NCI-H1436 (cell line): ENCODE results near the gene KCNIP1.

Experiments used
- DNase-seq: peaks from one replicate; lab custom pipeline; 2025; lab: John Stamatoyannopoulos, UW

KCNIP1 gene

GRCh38 chr5:170483701-170484458 is 19.9 kb upstream of the KCNIP1 start:
- peak; percentile 21 for DNase-seq

GRCh38 chr5:170484459-170484831 is 19.4 kb upstream of the KCNIP1 start:
- no peak for DNase-seq

GRCh38 chr5:170484847-170485615 is 18.8 kb upstream of the KCNIP1 start:
- no peak for DNase-seq

- DNase-seq: no peak
Measured at GRCh38 chr5:170485616-170485911, 18.3 kb upstream of the KCNIP1 start.

GRCh38 chr5:170486371-170486770 is 17.4 kb upstream of the KCNIP1 start:
- DNase-seq: no peak

- no peak for DNase-seq
Measured at GRCh38 chr5:170488570-170488969, 15.2 kb upstream of the KCNIP1 start.

GRCh38 chr5:170489199-170489598 is 14.6 kb upstream of the KCNIP1 start:
- DNase-seq: no peak

GRCh38 chr5:170490381-170490780 is 13.4 kb upstream of the KCNIP1 start:
- no peak for DNase-seq

GRCh38 chr5:170491479-170491878 is 12.3 kb upstream of the KCNIP1 start:
- no peak for DNase-seq

- DNase-seq: no peak
Measured at GRCh38 chr5:170493028-170493820, 10.6 kb upstream of the KCNIP1 start.

GRCh38 chr5:170494041-170494440 is 9.8 kb upstream of the KCNIP1 start:
- DNase-seq: no peak

GRCh38 chr5:170495825-170496661 is 7.8 kb upstream of the KCNIP1 start:
- DNase-seq: no peak

- no peak for DNase-seq
Measured at GRCh38 chr5:170496662-170497028, 7.2 kb upstream of the KCNIP1 start.

GRCh38 chr5:170497311-170498038 is 6.3 kb upstream of the KCNIP1 start:
- DNase-seq: no peak

GRCh38 chr5:170498811-170499351 is 4.9 kb upstream of the KCNIP1 start:
- DNase-seq: no peak

GRCh38 chr5:170499621-170500020 is 4.2 kb upstream of the KCNIP1 start:
- DNase-seq: no peak

- DNase-seq: no peak
Measured at GRCh38 chr5:170501361-170501760, 2.5 kb upstream of the KCNIP1 start.

GRCh38 chr5:170501931-170502330 is 1.9 kb upstream of the KCNIP1 start:
- DNase-seq: no peak

- no peak for DNase-seq
Measured at GRCh38 chr5:170504616-170505266, 921 bp downstream of the KCNIP1 start.

- no peak for DNase-seq
Measured at GRCh38 chr5:170508036-170508435, 4.2 kb downstream of the KCNIP1 start.
